T47D (cell line): ENCODE results near the gene ENOX1.

ENCODE experiments used
- DNase-seq, 2 experiments: peaks; one replicate each; pipeline versions ENCODE4 v3.0.0 to v3.0.0-alpha.2; 2011 to 2012; ENCODE audit warnings: low read depth in 1 of 2, low spot score in 1 of 2
- JUND ChIP-seq: IDR thresholded peaks from 2 replicates; pipeline ENCODE4 v1.6.1; 2012; ENCODE audit warnings: low read depth
- in situ Hi-C: cut with HindIII; loops from 2 replicates; pipeline ENCODE4 v1.10.0; 2016; ENCODE audit warnings: low sequenced_read_pairs, low pct_unique_long_range_greater_than_20kb

The ENOX1 gene

DNA sequence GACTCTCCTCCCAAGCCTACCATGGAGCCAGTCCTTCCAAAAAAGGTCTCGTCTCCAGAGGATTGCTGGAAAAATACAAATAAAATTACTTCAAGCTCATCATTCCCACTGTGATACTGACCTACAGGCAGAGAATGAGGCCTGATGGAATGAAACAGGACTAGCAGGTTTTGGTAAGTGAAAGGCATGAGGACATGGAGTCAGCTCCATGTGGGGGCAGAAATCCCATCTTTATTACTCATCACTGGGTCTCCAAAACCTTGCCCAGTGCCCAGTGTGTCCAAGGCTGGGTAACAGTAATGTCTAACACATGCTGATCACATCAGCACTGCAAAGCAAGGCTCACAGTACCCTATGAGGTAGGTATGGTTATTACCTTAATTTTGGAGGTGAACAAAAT is 528.0 kb downstream of the ENOX1 start:
- peak in 1 of 2 experiments; percentile 15 for DNase-seq
- no peak for TF ChIP-seq JUND
- in situ Hi-C loops = no loop called here

DNA sequence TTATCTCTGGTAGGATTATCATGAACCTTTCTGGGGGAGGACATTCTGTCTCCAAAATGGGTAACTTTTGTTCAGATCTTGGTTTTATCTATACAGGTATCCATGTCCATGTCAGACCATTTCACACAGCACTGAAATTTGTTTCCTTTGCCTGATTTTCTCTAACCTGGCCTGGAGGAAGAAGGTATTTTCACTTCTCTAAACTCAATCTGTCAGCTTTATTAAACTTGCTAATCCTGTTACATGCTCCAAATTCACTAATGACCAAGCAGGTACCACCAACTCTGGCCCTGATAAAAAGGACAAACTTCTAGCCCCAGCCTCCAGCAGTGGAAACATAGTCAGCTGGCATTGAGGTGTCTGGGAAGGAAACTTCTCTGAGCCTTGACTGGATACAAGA is 529.0 kb downstream of the ENOX1 start:
- in situ Hi-C loops = no loop called here
- no peak for DNase-seq
- TF ChIP-seq JUND = no peak

DNA sequence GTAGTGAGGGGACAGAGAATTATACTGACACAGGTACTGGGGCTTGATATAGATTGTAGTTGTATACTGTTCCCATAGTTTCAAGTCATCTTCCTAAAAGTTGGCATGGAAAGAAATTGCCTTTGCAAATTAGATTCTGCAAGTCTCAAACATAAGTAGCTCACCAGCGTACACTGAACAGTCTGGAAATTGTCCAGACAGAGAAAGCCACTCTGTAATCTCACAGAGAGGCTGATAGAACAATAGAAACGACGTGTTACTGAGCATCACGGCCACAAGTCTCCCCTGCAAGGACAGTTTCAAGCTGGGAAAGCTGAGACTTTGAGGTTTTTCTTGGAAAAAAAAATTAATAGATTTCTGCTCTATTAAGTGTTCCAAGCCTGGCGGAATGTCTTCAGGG is 534.8 kb downstream of the ENOX1 start:
- no peak for TF ChIP-seq JUND

DNA sequence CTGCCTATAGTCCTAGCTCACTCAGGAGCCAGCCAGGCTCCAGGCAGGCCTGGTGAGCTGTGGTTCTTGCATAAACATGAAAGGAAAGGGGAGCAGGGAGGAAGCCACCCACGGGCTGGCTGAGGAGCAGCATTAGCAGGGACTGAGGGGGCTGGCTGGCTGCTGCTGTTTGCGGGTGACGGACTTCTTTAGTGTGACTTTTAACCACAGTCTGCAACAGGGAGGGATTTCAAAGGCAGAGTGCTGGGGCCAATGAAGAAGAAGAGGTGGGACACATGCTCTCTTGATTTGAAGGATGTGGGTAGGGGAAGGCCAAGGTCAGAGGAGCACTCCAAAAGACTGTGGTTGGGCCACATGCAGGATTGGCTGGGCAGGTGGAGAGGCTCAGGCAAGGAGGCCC is 540.4 kb downstream of the ENOX1 start:
- in situ Hi-C loops = no loop called here
- TF ChIP-seq JUND = no peak
- DNase-seq = no peak

More for the DNA sequence above, 534.8 kb downstream of the ENOX1 start:
- in situ Hi-C loops = no loop called here
- DNase-seq = no peak

DNA sequence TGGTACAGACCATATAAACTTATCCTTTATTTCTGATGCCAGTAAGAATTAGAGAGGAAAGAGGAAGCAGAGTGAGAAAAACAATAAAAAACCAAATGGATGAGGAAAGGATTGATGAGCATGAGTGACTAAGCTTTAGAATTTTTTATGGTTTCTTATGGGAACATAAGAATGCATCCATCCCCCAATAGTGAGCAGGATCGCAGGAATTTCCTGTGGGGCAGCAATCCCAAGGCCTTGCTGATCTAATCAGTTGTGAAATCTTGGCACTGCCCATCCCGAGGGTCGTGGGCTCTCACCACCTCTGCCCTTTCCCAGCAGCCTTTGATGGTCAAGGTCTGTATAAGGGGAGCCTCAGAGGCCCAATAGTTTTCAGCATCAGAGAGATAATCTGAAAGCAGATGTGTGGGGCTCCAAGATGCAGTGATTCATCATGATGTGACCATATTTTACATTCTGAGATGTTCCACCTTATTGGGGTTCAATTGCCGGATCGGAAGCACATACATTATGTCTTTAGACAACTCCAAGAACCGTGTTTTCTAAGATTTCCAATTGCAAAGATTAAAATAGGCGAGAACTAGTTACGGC is 541.3 kb downstream of the ENOX1 start:
- TF ChIP-seq JUND = no peak
- DNase-seq = no peak
- in situ Hi-C loops = no loop called here

DNA sequence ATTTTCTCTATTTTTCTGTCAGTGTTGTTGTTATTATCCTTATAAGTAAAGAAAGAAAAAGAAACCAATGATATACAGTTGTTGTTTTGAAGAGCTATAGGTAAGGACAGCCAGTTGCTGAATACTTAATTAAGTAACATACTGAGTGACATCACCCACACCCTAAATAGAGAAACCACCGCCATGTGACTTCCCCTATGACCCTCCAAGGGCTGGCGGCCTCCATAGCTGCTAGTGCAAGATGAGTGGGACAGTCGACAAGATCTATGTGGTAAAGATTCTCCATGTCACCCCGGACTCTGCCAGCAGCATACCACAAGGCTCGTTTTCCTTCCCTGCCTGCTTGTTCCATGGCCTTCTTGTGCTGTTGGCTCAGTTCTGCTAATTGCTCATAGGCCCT is 542.3 kb downstream of the ENOX1 start:
- TF ChIP-seq JUND = no peak
- DNase-seq = no peak
- in situ Hi-C loops = no loop called here

DNA sequence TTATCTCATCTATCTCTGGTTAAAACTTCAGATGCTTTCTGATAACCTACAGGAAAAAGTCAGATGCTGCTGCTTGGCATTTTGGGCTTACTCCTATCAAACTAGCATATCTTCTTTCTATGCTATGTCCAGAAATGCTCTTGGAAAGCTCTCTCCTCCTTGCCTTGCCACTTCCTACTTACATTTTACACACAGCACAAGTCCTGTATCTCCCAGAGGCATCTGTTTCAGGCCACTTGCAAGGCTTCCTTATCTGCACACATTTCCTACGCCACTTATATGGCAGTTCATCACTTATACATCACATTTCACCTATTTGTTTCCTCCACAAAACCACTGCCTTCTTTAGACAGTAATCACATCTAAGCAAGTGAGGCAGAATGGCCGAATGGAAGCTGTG is 543.1 kb downstream of the ENOX1 start:
- no peak for TF ChIP-seq JUND
- DNase-seq = no peak
- in situ Hi-C loops = no loop called here

DNA sequence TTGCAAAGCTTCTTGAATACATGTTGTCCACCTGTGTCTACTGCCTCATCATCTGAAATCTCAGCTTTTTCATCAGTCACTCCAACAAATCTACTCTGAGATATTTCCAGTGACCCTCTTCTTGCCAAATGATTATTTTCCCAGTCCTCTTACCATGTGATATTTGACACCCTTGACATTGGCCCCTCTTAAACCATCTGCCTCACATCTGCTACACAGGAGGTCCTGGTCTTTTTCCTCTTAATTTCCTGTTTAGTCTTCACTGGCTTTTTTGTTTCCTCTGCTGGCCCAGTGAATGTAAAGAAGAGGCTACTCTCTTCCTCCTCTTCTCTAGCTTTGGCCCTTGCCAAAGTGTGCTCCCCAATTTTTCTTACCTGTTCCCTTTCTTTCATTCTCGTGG is 544.7 kb downstream of the ENOX1 start:
- in situ Hi-C loops = no loop called here
- no peak for DNase-seq
- no peak for TF ChIP-seq JUND

DNA sequence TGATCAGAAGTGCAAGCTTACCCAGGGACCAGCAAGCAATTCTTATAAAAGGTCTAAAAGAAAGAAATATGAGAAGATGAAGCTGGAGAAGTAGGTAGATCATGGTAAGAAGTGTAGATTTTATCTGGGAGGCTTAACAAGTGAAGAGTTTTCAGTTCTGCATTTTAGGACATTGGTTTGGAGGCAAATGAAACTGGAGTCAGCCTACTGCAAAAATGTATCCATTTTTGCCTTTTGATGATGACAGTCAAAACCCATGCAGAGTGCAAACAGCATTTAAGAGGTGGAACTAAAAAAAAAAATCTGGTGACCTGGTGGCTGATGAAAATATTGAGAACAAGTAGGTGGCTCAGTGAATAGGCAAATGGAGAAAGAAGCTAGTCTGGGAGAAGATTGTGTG is 546.5 kb downstream of the ENOX1 start:
- in situ Hi-C loops = no loop called here
- no peak for TF ChIP-seq JUND

DNA sequence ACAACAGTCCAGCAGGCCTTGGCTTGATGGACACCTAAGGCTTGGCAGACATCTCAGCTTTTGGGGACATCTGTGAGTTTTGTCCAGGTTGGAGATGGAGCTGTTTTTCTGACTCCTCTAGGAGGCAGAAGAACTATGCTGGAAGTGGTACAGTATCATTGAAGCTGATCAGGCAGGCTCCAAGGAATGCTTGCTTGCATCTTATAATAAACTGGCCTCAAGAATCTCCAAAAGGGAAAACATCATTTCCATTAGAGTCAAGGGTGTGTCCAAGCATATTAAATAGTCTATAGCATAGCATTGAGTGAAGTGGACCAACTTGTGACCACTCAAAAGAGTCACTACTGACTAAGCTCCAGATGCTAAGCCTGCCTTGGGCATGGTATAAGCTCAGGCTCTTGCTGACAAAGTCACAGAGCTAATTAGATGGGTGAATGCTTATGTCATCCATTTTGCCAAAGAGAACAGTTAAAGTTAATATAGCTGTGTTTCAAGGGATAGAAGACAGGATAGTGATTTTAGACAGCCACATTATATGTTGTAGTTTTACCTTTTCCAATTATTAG is 547.4 kb downstream of the ENOX1 start:
- in situ Hi-C loops = no loop called here
- no peak for TF ChIP-seq JUND
- DNase-seq = peak in 1 of 2 experiments; percentile 20

More for the DNA sequence above, 546.5 kb downstream of the ENOX1 start:
- no peak for DNase-seq

DNA sequence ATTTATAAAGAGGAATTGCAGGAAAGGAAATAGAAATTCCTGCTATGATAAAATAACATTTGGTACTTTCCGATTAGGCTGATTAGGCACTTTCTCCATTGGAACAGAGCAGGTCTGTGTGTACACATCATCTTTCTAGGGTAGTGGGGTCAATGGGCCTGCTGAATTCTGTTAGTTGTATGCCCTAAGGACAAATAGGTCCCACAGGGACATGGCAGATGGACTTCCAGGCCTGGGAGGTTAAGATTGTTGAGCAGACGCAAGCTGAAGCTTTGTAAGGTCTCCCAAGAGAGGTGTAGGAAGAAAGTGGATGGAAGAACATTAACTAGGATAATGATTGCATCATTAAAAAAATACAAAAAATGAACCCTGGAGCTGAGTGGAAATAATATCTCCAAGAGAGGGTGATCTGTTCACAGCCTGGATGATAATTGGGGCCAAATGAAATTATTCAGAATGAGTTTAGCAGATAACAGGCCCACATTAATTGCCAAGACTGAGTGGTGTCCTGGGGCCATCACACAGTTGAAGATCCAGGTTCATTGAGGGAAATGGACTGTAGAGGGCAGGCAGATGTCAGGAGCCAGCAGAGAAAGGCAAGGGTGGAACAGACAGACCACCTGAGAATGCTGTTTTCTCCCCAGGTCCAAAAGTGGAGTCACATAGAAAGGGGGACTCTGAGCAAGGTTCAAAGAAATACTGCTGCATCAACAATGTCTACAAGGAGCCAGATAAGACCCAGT is 548.3 kb downstream of the ENOX1 start:
- no peak for DNase-seq
- in situ Hi-C loops = no loop called here
- no peak for TF ChIP-seq JUND

DNA sequence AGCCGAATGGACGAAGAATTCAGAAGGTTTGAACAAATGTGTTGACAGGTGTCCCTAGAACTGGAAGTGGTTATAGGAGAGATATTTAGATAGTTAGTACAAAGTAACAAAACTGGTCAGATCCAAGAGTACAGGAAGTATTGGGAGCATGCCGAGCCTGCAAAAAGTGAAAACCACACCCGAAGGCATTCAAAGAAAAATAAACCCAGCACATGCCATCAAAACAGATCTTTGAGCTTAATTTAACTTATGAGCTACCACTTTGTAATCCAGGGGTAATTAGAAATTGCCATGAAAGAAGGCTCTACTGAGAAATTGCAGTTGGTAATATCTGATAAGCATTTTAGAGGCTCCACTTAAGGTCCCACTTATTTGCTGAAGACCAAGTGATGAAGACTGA is 549.2 kb downstream of the ENOX1 start:
- DNase-seq = no peak
- in situ Hi-C loops = no loop called here

DNA sequence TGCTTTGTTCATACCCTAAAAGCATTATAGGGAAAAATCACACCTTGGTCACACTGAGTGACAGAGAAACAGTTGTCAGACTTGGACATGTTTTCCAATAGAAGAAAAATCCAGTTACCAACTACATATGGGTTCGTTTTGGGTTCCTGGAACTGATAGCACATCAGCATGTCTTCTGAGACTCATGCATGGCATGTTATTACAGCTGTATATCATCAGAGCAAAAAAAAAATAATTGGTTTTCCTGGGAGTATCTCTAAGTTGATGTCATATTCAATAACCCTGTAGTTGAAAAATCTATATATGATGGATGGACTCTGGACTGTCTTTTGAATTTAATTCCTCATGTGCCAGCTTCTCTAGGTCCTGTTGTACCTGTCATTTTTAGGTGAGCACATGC is 551.7 kb downstream of the ENOX1 start:
- in situ Hi-C loops = no loop called here
- no peak for TF ChIP-seq JUND
- no peak for DNase-seq

More for the DNA sequence above, 549.2 kb downstream of the ENOX1 start:
- TF ChIP-seq JUND = no peak

DNA sequence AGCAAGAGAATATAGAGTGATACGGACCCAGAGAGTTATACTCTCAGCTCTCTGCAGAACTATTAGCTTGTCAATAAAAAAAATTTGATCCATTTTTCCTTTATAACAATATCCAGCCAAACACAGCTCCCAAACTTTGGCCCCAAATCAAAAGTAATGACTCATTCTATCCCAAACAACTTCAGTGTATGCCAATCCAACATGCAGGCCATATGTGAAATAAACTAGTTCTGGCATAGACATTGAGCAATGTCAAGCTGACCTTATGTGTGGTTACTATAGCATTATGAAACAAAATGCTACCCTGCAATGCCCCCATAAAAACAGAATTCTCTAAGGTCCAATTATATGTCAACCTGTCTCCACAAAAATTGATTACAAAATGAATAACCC is 553.9 kb downstream of the ENOX1 start:
- no peak for TF ChIP-seq JUND
- peak in 1 of 2 experiments; percentile 61 for DNase-seq
- in situ Hi-C loops = no loop called here
